T-helper 1 cell (primary cell): Measurements from ENCODE around the gene MOB3B.

Experiments used
- DNase-seq, 5 donors: peaks; one replicate each; pipeline ENCODE4 v3.0.0-alpha.2; 2012 to 2020

MOB3B gene

DNA sequence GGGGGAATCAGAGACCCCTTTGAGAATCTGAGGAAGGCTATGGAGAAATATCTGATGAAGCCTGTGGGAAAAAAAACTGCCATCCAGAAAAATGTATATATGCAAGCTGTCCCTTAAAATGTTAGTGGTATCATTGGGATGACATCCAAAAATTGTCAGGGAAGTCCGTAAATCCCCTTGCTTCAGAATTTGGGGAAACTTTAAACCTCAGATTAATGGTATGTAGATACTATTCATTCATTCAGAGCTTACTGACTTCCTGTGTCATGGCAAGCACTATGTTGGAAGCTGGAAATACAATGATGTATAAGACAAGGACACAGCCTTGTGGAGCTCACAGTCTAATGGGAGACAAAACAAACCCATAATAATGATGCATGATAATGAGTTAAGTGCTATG is 10.9 kb upstream of the MOB3B start:
- no peak for DNase-seq

DNA sequence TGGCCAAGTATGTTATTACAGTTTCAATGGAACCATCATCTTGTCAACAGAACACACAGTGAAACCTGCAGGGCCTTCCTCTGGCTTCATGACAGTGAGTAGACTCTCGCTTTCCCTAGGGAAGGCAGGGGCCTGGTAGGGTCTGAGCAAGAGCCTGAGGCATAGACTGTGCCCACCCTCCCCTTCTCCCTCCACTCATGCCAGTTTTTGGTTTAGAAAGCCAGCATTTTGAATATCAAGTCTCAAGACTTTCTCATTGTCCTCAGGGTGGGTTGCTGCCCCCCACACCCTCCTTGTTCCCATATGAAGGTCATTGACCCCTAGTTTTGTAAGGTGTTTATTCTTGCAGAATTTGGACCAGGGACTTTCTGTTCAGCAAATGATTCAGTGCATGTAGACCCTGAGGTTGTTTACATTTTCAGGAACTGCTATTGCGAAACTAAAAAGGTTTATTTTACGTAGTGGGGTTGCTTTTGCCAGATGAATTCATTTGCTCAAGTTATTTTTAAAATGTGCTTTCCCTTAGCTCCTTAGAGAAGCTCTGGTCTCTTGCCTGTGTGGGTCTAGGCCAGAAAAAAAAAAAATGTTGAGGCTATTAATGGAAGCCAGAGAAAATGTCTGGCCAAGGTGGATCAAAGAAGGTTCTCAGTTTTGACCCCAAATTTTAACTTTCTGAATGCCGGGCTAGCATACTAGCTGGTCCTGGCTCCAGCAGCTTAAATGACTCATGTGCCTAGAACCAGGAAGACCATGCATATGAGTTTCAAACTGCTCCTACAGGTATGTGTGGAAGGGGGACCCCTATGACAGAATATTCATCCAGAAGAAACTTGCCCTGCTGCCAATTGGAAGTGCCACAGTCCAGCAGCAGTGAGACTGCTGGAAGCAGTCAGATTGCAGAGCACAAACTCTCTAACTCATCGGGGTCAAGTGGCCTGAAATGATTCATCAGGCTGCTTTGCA is 10.1 kb upstream of the MOB3B start:
- DNase-seq, result no peak

DNA sequence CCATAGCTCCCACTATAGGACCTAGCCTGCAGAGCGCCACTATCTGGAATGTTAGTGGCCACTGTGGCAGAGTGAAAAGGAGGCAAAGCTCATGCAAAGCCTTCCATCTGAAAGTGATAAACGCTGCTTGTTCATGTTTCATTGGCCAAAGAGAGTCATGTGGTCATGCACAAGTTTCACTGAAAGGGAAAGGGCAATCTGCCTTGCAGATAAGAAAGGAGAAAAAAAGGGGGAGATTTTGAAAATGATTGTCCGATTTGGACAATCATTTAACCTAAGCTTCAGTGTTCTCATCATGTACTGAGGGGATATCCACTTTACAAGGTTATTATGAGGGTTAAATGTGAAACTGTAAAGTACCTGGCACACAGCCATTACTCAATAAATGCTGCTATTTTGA is 9.0 kb upstream of the MOB3B start:
- DNase-seq, result no peak

DNA sequence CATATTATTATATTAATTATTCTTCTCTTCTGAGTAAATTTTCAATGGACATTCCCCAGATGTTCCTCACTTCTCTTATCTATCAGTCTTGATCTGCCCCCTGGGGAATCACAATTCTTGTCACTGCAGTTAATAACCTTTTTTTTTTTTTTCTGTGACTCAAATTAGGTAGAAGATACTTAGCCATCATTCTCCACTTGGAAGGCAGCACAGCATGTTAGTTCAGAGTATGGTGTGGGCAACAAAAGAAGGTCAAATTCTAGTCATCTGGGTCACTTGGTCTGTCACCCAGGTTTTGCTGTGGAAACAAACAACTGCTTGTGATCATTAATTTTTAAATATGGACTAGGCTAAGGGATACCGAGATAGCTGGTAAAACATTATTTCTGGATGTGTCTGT is 8.1 kb upstream of the MOB3B start:
- no peak for DNase-seq

DNA sequence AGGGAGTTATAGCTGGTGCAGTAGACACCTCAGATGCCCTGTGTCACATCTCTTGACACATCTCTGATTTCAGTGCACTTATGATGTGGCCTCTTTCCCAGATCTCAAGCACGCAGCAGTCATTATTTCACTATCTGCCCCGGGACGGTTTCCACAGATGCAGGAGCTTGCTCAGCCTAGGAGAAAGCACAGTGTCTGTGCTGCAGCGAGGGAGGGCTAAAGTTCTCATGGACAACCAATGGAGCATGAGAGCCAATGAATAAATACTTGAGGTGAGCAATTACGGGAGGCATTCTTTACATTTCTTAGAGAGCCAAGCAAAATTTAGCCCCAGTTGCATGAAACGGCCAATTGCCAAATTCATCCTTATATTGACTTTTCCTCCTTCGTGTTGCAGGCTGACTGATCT is 7.4 kb upstream of the MOB3B start:
- no peak for DNase-seq

DNA sequence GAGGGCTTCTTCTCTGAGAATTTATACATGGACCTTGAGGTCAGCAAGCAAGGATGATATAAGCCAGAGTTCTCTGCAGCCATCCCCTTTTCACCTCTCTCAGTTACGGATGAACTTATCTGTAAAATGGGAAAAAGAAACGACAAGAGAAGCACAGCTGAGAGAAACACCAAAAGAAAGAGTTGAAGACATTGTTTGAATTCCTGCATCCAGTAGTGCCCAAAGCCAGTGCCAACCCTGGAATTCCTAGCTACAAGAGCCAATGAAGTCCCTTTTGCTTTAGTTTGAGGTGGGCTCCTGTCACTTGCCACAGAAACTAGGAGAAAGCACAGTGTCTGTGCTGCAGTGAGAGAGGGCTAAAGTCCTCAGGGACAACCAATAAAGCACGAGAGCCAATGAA is 6.6 kb upstream of the MOB3B start:
- DNase-seq, result no peak

DNA sequence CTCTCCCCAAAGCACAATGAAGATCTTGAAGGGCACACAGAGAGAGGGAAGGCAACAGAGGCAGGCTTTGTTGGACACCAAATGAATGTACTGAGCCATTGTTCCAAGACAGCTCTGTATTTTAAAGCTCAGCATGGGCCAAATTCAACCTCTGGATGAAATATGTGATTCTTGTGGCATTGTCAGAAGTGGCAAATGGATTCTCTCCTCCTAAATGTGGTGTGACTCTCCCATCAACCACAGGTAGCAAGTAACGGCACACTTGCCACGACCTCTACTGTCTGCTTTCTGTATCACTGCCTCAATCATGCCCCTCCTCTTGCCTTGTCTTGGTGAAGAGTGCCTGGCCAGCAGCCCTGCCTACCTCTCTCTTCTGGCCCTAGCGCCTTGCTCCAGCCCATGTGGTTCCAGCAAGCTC is 6.1 kb upstream of the MOB3B start:
- DNase-seq, result no peak

DNA sequence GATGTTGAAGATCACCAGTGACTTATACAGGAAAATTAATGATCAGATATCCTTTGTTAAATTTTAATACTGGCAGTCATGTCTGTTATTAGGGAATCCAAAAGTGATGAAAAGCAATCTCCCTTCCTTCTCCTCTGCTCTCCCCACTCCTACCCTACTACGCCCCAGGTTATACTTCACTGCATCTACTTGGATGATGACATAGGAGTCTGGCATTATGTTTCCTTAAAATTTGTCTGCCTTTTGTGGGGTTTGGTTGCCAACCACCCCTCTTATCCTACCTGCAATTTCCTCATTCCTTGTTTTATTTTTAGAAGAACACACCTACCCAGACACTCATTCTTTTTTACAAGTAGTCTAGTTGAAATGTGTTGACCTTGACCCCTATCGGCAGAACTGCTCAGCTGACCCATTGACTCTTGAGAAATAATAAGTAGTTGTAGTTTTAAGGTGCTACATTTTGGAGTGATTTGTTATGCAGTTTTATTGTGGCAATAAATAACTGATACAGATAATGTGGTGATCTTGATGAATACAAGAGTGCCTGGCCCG is 5.1 kb upstream of the MOB3B start:
- no peak for DNase-seq

DNA sequence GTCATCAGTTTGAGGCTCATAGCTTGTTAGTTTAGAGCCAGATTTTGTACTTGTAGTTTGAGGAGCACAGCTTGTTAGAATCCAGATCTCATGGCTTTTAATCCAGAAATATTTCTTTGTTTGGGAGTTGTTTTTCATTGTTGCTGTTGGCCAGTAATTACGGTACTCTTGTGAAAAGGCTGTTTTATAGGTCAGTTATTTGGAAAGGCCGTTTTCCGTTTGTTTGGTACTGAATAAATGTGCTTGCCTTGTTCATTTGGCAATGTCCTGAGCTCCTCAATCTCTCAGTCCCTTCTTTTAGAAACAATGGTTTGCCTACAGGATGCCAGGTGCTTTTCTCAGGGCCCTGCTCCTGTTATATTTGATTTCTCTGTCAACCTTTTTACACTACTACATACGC is 4.5 kb upstream of the MOB3B start:
- no peak for DNase-seq

DNA sequence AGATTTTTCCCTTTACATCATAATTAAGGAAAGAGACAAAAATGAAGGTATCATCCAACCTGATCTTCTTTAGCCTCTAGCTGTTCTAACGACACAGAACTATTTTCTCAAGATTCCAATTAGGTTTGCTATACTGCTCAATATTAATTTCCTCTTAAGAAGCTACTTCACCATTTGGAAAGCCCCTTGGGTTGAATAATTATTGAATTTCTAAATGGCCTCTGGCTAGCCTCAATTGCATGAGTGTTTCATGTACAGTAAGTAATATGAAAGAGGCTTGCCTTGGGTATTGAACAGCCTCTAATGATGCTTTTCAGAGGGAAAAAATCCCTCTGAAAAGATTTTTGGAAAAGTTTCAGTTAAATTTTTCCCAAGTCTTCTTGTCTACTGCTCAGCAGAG is 3.7 kb upstream of the MOB3B start:
- no peak for DNase-seq

DNA sequence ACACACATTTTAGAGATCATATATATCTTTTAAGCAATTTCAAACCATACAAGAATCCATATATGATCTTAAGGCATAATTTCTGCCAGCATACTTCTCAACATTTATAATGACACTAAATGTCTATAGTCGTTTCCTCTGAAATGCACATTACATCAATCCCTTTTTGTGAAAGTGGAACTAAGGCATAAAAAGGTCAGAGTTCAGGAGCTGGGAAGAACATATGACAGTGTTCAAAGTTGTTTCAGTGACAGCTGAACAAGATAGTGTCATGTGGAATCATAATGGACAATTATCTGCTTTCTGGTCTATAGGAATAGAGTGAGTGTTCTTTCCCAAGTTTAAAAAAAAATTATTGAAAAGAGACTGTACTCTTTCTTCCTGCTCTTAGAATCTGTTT is 2.4 kb upstream of the MOB3B start:
- no peak for DNase-seq

DNA sequence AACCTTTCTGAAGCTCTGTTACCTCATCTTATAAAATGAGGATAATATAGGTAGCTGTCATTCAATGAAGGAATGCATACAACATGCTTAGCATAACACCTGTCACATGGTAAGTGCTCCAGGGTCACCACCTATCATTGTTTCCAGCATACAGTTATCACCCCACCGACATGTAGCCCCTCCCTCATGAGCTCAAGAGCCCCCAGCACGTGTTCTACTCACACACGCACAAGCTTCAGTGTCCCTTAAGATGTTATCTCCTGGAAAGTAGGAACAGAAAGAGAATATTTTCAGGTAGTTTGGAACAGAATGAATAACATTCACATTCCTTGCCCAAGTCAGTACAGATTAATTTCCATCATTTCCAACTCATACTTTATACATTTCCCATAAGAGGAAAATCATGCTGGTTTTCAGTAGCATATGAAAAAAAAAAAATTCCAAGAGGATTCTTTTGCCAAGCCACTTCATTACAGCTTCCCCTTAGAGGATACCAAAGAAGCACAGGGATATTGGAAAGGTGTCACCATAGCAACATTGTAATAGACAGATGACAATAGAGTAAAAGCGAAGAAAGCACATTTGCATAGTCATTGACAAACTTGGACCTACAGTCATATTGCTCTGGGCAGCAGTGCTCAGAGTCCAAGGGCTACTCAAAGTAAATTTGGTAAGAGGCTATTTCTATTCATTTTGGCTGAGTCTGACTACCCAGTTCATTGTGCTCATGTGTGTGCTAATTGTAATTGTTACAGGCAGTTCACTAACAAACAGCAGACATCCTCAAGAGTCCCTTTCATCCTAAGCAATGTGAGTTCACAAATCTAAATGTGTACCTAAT is 1.5 kb upstream of the MOB3B start:
- DNase-seq, result no peak

DNA sequence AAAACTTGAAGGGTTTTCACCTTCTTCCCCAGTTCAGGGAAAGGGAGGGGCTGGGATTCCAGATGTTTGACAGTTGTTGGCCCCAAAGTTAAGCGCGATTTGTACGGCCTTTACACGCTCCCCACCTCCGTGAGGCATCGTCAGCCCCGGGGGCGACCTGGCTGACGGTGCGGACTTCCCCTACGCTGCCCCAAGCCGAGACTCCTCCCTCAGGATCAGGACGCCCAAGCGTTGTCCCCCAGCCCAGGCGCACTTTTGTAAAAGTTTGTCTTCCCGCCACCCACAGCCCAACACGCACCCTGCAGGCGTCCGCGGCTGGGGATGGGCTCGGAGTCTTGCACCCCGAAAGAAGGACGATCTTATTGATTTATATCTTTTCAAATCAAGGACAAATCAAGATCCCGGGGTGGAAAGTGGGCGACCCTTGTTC is 713 bp downstream of the MOB3B start:
- peak in 4 of 5 donors; percentile 13 to 21 (median 20) for DNase-seq

DNA sequence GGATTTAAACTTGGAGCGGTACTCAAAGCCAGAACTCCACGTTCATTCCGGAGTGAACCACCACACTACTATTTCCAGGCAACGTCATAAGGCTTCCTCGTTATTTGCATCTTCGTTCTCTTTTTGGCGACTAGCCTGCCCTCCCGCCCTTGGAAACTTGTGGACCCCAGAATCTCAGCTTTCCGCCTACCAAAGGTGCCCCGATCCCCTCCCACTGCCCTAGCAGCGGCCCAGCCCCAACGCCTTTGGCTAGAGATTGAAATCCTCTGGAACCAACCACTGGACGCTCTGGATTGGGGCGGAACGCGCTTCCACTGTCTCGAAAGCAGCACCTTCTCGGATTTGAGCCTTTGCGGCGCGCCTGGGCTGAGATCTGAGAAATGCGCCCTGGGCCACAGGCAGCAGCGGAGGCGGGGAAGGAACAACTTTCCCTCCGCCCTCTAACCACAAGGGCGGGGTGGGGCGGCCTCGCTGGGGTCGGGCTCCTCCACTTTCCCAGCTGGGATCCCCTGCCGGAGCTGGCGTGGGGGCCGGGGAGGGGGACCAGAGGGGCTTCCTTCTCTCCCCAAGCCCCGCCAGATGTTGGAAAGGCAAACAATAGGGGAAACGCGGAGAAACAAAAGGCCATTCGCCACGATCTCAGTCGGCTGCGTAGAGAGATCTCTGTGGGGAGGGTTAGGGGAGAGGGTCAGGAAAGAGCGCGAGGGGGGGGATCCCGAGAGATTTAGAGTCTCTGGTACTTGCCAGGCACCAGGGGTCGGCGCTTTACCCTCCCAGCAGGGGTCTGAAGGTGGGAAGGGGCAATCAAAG is 1.3 kb downstream of the MOB3B start:
- DNase-seq, result peak in 4 of 5 donors; percentile 21 to 43 (median 28)

DNA sequence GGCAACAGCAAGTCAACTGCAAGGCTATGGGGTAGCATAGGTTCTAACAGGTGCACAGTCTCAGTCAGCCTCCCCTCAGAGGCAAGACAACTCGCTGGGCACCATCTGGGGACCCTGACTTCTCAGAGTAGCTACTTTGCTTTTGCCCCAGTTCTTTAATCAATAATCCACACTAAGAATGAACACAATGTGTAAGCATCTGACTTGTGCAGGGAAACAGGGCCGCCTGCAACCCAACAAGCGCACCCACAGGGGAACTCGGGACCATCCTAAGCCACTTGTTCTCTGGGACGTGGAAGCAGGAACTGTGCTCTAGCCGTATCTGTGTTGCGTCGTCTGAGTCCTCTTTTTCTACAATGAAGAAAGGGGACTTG is 1.9 kb downstream of the MOB3B start:
- DNase-seq, result no peak

DNA sequence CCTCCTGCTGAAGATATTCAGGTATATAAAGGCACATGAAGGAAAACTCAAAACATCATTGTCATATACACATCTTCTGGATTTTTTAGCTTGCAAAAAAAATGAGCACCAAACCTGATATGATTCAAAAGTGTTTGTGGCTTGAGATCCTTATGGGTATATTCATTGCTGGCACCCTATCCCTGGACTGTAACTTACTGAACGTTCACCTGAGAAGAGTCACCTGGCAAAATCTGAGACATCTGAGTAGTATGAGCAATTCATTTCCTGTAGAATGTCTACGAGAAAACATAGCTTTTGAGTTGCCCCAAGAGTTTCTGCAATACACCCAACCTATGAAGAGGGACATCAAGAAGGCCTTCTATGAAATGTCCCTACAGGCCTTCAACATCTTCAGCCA is 5.4 kb downstream of the MOB3B start, which contains the start of gene IFNK:
Gene IFNK (plus strand): TSS at position 55 of the 400 bp plus-strand sequence. CDS start 47 bp downstream, at position 102.
- no peak for DNase-seq

DNA sequence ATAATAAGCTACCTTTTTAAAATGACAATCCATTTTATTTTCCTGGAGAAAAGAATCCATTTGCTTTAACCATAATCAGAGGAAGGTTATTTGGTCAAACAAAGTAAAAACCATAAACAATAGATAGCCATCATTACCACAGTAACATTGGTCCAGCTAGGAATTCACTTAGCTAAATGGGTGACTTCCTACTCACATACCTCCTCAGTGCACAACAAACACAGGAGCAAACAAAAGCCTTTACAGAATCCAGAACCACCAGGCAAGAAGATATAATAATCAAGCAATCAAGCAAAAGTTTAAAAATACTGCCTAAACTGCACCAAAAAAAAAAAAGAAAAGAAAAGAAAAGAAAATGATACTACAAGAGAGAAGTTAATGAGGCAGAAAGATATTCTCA is 6.5 kb downstream of the MOB3B start:
- DNase-seq, result no peak

DNA sequence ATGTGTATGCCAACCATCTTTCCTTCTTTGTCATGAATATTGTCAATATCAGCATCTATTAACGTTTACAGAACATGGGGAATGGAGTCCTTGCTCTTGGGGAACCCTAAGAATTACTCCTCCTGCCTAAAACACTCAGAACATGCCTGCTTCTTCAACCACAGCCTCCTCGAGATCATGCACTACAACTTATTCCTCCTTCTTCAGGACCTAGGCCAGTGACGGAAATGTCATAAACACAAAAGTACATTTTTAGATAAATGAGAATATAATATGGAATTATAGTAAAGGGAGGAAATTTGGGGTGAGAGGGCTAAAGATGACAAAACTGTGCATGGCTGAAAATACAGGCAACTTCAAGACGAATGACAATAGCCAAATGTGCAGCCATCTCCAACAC is 8.6 kb downstream of the MOB3B start:
- no peak for DNase-seq

DNA sequence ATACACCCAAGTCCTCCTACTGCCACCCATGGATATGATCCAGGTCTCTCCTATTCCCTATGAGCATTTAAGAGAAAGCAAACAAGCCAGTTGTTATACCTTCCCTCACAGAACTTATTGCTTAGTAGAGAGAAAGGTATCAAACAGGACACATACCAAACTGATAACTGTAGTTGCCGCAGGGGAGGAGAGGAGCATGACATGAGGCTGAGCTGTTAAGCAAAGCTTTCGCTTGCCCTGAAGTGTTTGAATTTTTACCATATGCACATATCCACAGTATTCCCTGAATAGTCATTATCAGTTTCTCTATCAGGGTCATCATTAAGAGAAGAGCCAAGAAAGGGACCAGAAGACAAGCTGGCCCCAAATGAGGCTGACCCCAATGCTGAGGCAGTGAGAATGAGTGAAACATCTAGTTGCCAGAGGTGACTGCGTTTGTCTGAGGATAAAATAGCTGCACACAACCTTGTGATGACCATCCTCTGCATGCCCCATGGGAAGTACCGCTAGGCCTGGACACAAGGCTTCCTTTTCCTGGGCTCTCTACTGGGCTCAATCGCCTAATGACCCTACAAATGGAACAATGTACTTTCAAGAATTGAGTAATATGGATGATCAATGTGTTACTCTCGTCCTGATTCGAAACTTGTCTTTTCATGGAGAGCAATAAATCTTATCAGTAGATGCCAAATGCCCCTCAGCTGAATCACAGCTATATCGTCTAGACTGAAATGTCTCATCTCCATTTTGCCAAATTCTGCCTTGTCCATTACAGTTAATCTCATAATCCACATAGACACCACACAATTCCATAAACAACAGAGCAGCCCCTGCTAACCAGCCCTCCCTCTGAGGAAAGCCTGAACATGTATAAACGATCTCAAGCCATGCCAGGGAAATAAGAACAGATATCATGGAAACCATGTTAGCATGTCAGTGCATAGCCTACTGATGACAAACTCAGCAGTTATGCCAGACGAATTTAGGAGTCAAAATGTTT is 9.8 kb downstream of the MOB3B start:
- no peak for DNase-seq

DNA sequence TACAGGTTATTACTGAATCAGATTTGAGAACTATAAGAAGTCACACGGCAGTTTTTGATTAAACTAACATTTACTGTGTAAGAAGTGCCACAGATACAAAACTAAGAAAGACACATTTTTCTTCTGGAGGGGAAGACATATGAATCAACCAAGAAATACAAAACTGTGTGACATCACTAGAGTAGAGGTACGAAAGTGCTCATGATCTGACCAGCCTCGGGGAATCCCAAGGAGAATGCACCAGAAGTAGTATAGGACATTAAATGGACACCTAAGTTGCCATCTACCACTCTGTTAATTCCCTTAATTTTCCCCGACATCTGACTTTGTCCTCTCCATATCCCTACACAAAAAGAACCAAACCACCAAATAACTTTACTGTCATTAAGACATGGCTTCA is 10.8 kb downstream of the MOB3B start:
- no peak for DNase-seq

DNA sequence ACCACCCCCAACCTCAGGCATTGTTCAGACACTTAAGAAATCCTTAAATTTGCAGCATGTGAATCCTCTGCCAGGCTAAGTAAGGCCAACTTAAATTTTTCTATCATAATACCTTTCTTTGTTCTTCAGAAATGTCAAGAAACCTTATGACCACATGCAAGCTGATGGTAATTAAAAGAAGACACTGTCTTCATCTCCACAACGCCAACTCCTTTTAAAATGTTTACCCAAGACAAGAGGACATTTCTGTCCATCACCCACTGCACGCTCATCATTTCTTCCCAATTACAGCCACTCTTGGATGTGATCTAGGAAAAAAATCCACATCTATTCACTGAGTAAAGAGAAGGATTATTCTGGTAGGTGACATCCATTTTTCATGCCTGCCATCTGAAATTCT is 11.6 kb downstream of the MOB3B start:
- DNase-seq, result no peak
